GM23248 (cell line): Measurements from ENCODE around the gene CYFIP1. TPM values are rescaled to one million over a fixed set of nuclear protein-coding genes. Genes with fewer than 3 reads are reported as not detected.

Source experiments
- DNase-seq: peaks from one replicate; pipeline ENCODE4 v3.0.0-alpha.2; 2015
- H2AFZ ChIP-seq: fragments of 200-600 bp; sonication (generic); 2 replicates; pipeline ENCODE4 v1.6.1; 2016; ENCODE audit warnings: antibody characterized with exemption
- H3F3A ChIP-seq: fragments of 200-600 bp; sonication (generic); 2 replicates; pipeline ENCODE4 v1.6.1; 2016; ENCODE audit warnings: mild to moderate bottlenecking, antibody characterized with exemption, mixed run types; ENCODE audit not compliant: insufficient read depth
- H3K27ac ChIP-seq: fragments of 200-600 bp; sonication (generic); 2 replicates; pipeline ENCODE4 v1.5.1; 2016; ENCODE audit warnings: mild to moderate bottlenecking
- H3K27me3 ChIP-seq: fragments of 200-600 bp; sonication (generic); replicated peaks from 2 replicates; pipeline ENCODE4 v1.6.1; 2016; ENCODE audit warnings: mild to moderate bottlenecking; ENCODE audit not compliant: insufficient read depth
- H3K36me3 ChIP-seq: fragments of 200-600 bp; sonication (generic); 2 replicates; pipeline ENCODE4 v1.6.1; 2016; ENCODE audit warnings: low read depth, mild to moderate bottlenecking
- H3K4me1 ChIP-seq: fragments of 200-600 bp; sonication (generic); 2 replicates; pipeline ENCODE4 v1.6.1; 2016; ENCODE audit warnings: mild to moderate bottlenecking; ENCODE audit not compliant: insufficient read depth
- H3K4me2 ChIP-seq: fragments of 200-600 bp; sonication (generic); one replicate; pipeline ENCODE4 v1.6.1; 2016; ENCODE audit warnings: mild to moderate bottlenecking; ENCODE audit not compliant: unreplicated experiment
- H3K4me3 ChIP-seq: fragments of 200-600 bp; sonication (generic); 2 replicates; pipeline ENCODE4 v1.5.1; 2016; ENCODE audit warnings: mild to moderate bottlenecking
- H3K79me2 ChIP-seq: fragments of 200-600 bp; sonication (generic); 2 replicates; pipeline ENCODE4 v1.6.1; 2016; ENCODE audit warnings: mild to moderate bottlenecking; ENCODE audit not compliant: insufficient read depth
- H3K9ac ChIP-seq: fragments of 200-600 bp; sonication (generic); 2 replicates; pipeline ENCODE4 v1.6.1; 2016; ENCODE audit warnings: mild to moderate bottlenecking
- H3K9me2 ChIP-seq: fragments of 200-600 bp; sonication (generic); 2 replicates; pipeline ENCODE4 v1.6.1; 2016; ENCODE audit warnings: mixed run types, mild to moderate bottlenecking, moderate library complexity; ENCODE audit not compliant: insufficient read depth
- H3K9me3 ChIP-seq: fragments of 200-600 bp; sonication (generic); one replicate; pipeline ENCODE4 v1.6.1; 2017; ENCODE audit warnings: low read depth
- H4K20me1 ChIP-seq: fragments of 200-600 bp; sonication (generic); 2 replicates; pipeline ENCODE4 v1.6.0; 2016; ENCODE audit not compliant: insufficient read depth
- EZH2 ChIP-seq: fragments of 200-600 bp; sonication (generic); IDR thresholded peaks from 2 replicates; pipeline ENCODE4 v1.6.1; 2018; ENCODE audit warnings: antibody characterized with exemption, mild to moderate bottlenecking; ENCODE audit not compliant: insufficient read depth, poor library complexity, severe bottlenecking
- EZH2phosphoT487 ChIP-seq: fragments of 200-600 bp; sonication (generic); IDR thresholded peaks from 2 replicates; pipeline ENCODE4 v1.6.1; 2018; ENCODE audit warnings: antibody characterized with exemption, moderate library complexity, mild to moderate bottlenecking, low read depth; ENCODE audit not compliant: insufficient read depth
- WGBS, 2 experiments: methylation state at CpG; one replicate each; pipeline ENCODE4 v1.1.6; 2015 to 2017; ENCODE audit warnings: low lambda C conversion rate in 2 of 2, low coverage in 1 of 2; ENCODE audit errors: missing lambda C conversion rate in 2 of 2; 5-methylcytosine and 5-hydroxymethylcytosine counted together
- in situ Hi-C: fragments of 300-500 bp; cut with MboI; formaldehyde crosslinking; loops from 2 replicates; pipeline ENCODE4 v1.15.0; 2020
- polyA plus RNA-seq: library from polyadenylated mRNA; unstranded; fragments of >200 nt; fragmentation: Nextera tagmentation; extraction: Ambion mirVana; gene quantifications from 2 replicates; pipeline ENCODE4 v1.2.1, GENCODE V29; 2016
- total RNA-seq: library from RNA; depleted of rRNA; stranded (reverse); fragments of >200 nt; shearing (Covaris generic); gene quantifications from 2 replicates; pipeline ENCODE4 v1.2.3, GENCODE V29; 2014

CYFIP1 gene
- total and polyA plus RNA-seq, 2 experiments from 2014 or later = 80.5 to 129 TPM

GRCh38 chr15:22942306-22942855 lies 37.8 kb downstream of the CYFIP1 start:
- no peak for DNase-seq
- no peak overlapping the region for H3K4me3 ChIP-seq
- H3K9ac ChIP-seq = no peak overlapping the region
- no peaks in the 10 kb centered on the region for H3F3A ChIP-seq
- H3K79me2 ChIP-seq = peaks cover 62% of the 10 kb centered on the region
- H4K20me1 ChIP-seq = no peaks in the 10 kb centered on the region
- H3K27ac ChIP-seq = no peak overlapping the region
- no peaks in the 10 kb centered on the region for H3K9me3 ChIP-seq
- in situ Hi-C loops = no loop called here
- no peaks in the 10 kb centered on the region for H3K9me2 ChIP-seq
- H3K27me3 ChIP-seq = no peaks in the 10 kb centered on the region
- TF ChIP-seq EZH2 (no peak), EZH2phosphoT487 (no peak)
- H3K36me3 ChIP-seq = 0 out of 2 replicates have a peak, but pooled peaks cover 4% of the 10 kb centered on the region
- H2AFZ ChIP-seq = no peak overlapping the region
- 88 to 90% methylated on average over 24 of the region's 24 CpGs for WGBS, 2 experiments
- H3K4me1 ChIP-seq = no peaks in the 10 kb centered on the region
- no peak overlapping the region for H3K4me2 ChIP-seq

- Histone ChIP-seq H3K9ac (no peak overlapping the region), H3K4me3 (no peak overlapping the region)
- no peak for DNase-seq
Observed at GRCh38 chr15:22941179-22941578, 39.0 kb downstream of the CYFIP1 start.

GRCh38 chr15:22939652-22940061 lies 40.5 kb downstream of the CYFIP1 start:
- H3K4me1 ChIP-seq = no peaks in the 10 kb centered on the region
- peaks cover 44% of the 10 kb centered on the region for H3K79me2 ChIP-seq
- H4K20me1 ChIP-seq = no peaks in the 10 kb centered on the region
- H3K9me3 ChIP-seq = no peaks in the 10 kb centered on the region
- no peaks in the 10 kb centered on the region for H3F3A ChIP-seq
- in situ Hi-C loops = no loop called here
- H3K9me2 ChIP-seq = no peaks in the 10 kb centered on the region
- TF ChIP-seq EZH2 = no peak
- TF ChIP-seq EZH2phosphoT487 = no peak
- H3K36me3 ChIP-seq = peaks cover 13% of the 10 kb centered on the region; the same call in 1 of the 2 replicates
- DNase-seq = no peak
- H3K4me2 ChIP-seq = no peak overlapping the region
- H3K4me3 ChIP-seq = no peak overlapping the region
- H3K27ac ChIP-seq = no peak overlapping the region
- no peak overlapping the region for H2AFZ ChIP-seq
- H3K27me3 ChIP-seq = no peaks in the 10 kb centered on the region
- WGBS, 2 experiments = 79 to 81% methylated on average over 10 of the region's 10 CpGs
- H3K9ac ChIP-seq = no peak overlapping the region

More at GRCh38 chr15:22941179-22941578, 39.0 kb downstream of the CYFIP1 start:
- no peaks in the 10 kb centered on the region for H3K9me2 ChIP-seq
- WGBS, 2 experiments = 94 to 96% methylated on average over 3 to 4 of the region's 4 CpGs
- H3K4me2 ChIP-seq = no peak overlapping the region
- no peak overlapping the region for H3K27ac ChIP-seq
- TF ChIP-seq EZH2phosphoT487 (no peak), EZH2 (no peak)
- no peaks in the 10 kb centered on the region for H3K9me3 ChIP-seq
- peaks cover 13% of the 10 kb centered on the region; the same call in 1 of the 2 replicates for H3K36me3 ChIP-seq
- in situ Hi-C loops = no loop called here
- H3F3A ChIP-seq = no peaks in the 10 kb centered on the region
- H3K79me2 ChIP-seq = peaks cover 53% of the 10 kb centered on the region
- no peaks in the 10 kb centered on the region for H4K20me1 ChIP-seq
- no peaks in the 10 kb centered on the region for H3K27me3 ChIP-seq
- no peaks in the 10 kb centered on the region for H3K4me1 ChIP-seq
- no peak overlapping the region for H2AFZ ChIP-seq

GRCh38 chr15:22939051-22939450 lies 41.1 kb downstream of the CYFIP1 start:
- H3K36me3 ChIP-seq = peaks cover 13% of the 10 kb centered on the region; the same call in 1 of the 2 replicates
- H3K4me1 ChIP-seq = no peaks in the 10 kb centered on the region
- H3K27ac ChIP-seq = no peak overlapping the region
- no peak for DNase-seq
- no peak overlapping the region for H3K9ac ChIP-seq
- H3K4me2 ChIP-seq = no peak overlapping the region
- no peaks in the 10 kb centered on the region for H3F3A ChIP-seq
- TF ChIP-seq EZH2phosphoT487 (no peak), EZH2 (no peak)
- H3K9me3 ChIP-seq = no peaks in the 10 kb centered on the region
- H3K79me2 ChIP-seq = peaks cover 38% of the 10 kb centered on the region
- H2AFZ ChIP-seq = no peak overlapping the region
- WGBS, 2 experiments = 91 to 94% methylated on average over 13 of the region's 13 CpGs
- in situ Hi-C loops = no loop called here
- no peak overlapping the region for H3K4me3 ChIP-seq
- no peaks in the 10 kb centered on the region for H4K20me1 ChIP-seq
- no peaks in the 10 kb centered on the region for H3K27me3 ChIP-seq
- no peaks in the 10 kb centered on the region for H3K9me2 ChIP-seq
